HG03460 (cell line): ENCODE results near the gene MAPK12.
"Not testable (repeated sequence)": the region's sequence is repeated elsewhere in the genome, so short reads cannot be mapped to it uniquely, and the experiment has no call there.

ENCODE experiments used
- ATAC-seq: cut with Tn5 transposase; IDR thresholded peaks from one replicate; pipeline ENCODE4 v1.9.1; 2021; ENCODE audit not compliant: unreplicated experiment

The MAPK12 gene

DNA sequence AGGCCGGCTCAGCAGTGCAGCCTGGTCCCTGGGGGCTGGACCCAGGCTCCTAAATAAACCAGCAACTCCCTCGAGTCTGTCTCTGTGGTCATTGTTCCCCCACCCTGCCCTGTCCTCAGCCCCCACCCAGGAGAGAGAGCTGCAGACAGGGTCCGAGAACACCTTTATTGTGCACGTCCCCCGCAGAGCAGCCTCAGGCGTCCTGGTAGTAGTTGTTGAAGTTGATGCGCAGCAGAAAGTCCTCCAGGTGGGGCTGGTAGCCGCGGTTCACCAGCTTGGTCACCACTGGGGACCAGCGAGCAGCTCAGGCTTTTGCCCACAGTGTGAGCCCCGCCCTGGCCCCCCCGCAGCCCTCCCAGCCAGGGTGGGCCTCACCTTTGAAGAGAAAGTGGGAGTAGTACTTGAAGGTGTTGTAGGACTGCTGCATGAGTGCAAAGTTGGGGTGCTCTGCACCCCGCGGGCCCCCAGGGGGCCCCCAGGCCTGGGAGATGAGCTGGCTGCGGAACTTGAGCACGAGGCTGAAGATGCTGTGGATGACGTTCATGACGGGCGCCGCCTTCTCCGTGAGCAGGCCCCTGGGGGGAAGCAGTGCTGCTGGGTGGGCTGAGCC, 43.8 kb downstream of the MAPK12 start:
- ATAC-seq = no peak

DNA sequence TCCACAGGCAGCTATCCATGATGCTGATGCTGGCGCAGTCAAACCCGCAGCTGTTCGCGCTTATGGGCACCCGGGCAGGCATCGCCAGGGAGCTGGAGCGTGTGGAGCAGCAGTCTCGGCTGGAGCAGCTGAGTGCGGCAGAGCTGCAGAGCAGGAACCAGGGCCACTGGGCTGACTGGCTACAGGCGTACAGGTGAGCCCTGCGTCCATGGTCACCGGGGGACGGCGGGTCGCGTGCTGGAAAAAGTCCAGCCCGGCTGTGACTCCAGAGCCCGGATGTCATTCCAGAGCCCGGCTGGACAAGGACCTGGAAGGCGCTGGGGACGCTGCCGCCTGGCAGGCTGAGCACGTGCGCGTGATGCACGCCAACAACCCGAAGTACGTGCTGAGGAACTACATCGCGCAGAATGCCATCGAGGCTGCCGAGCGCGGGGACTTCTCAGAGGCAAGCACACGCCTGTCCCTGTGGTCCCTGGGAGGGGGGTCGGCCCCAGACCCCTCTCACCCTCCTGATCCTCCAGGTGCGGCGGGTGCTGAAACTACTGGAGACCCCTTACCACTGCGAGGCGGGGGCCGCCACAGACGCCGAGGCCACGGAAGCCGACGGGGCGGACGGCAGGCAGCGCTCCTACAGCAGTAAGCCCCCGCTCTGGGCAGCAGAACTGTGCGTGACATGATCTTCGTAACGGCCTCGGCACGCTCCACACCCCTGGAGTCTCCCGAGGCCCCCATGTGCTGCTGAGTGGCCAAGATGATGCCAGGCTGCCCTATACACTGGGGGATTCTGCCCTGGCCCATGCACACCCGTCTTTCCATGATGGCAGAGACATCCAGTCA, 44.6 kb downstream of the MAPK12 start:
- ATAC-seq = no peak

DNA sequence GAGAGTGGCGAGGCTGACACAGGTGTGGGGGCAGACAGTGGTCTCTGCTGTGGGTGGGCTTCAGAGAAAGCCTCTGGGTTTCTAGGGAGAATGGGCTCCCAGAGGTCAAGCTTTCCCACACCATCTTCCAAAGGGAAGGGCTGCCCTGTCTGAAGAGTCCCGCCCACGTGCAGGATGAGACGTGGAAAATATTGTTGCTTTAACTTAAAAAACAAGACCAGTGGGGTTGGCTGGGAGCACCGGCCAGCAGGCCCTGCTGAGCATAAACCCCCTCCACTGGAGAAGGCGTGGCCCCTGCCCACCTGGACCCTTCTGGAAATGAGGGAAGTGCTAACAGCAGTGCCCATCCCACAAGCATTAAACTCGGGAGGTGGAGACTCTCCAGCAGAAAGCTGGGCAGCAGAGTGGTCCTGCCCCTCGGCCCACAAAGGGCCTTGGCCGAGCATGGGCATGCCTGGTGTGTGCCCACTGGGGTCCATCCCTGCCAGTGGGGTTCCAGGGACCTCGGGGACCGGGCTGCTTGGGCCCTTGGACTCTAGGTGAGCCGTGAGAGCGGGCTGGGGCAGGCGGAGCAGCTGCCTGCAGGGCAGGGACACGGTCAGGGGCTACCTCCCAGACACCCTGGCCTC, 45.3 kb downstream of the MAPK12 start:
- no peak for ATAC-seq

DNA sequence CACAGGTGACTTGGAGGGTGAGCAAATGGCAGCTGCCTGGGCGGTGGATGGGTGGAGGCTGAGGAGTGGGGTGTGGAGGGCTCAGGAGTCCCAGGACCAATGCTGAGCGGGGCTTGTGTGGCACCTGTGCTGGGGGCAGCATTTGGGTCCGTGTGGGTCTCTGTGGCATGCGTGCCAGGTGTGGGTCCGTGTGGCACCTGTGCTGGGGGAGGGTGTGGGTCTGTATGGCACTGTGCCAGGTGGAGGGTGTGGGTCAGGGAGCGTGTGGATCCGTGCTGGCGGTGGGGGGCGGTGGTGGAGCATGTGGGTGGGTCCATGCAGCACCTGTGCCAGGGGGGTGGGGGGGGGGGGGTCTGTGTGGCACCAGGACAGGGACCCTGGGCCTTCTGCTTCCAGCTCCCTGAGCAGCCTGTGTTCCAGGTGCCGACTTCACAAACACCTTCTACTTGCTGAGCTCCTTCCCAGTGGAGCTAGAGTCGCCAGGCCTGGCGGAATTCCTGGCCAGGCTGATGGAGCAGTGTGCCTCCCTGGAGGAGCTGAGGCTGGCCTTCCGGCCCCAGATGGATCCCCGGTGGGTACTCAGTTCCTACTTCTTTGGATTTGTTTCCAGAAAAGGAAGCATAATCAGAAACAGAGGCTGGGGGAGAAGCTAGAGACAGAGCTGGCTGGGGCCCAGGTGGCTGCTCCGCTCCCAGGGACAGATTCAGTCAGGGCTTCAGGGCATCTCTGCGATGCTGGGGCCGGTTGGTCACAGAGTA, 46.0 kb downstream of the MAPK12 start:
- ATAC-seq = no peak

DNA sequence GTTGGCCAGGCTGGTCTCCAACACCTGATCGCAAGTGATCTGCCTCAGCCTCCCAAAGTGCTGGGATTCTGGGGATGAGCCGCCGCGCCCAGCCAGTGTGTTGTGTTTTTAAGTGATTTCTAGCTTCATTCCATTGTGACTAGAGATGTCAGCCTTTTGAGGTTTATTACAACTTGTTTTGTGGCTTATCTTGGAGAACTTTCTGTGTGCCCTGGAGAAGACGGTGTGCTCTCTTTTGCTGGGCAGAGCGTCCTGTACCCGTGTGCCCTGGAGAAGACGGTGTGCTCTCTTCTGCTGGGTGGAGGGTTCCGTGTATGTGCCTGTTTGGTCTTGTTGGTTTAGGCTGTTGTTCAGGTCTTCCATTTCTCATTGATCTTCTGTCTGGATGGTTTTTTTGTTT, 48.2 kb downstream of the MAPK12 start:
- no peak for ATAC-seq

DNA sequence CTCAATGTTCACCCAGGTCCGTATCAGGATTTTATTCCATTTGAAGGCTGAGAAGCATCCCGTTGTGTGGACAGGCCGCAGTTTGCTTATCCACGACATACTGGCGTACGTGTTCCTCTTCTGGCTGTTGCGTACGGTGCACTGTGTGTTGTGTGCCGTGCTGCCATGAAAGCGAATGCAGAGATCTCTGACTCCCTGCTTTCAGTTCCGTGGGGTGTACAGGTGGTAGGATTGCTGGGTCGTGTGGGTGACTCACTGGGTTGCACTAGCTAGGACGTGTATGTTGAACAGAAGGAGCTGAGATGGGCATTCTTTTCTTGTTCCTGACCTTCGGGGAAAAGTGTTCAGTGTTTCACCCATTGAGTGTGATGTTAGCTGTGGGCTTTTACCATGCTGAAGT, 50.3 kb downstream of the MAPK12 start:
- ATAC-seq = no peak

DNA sequence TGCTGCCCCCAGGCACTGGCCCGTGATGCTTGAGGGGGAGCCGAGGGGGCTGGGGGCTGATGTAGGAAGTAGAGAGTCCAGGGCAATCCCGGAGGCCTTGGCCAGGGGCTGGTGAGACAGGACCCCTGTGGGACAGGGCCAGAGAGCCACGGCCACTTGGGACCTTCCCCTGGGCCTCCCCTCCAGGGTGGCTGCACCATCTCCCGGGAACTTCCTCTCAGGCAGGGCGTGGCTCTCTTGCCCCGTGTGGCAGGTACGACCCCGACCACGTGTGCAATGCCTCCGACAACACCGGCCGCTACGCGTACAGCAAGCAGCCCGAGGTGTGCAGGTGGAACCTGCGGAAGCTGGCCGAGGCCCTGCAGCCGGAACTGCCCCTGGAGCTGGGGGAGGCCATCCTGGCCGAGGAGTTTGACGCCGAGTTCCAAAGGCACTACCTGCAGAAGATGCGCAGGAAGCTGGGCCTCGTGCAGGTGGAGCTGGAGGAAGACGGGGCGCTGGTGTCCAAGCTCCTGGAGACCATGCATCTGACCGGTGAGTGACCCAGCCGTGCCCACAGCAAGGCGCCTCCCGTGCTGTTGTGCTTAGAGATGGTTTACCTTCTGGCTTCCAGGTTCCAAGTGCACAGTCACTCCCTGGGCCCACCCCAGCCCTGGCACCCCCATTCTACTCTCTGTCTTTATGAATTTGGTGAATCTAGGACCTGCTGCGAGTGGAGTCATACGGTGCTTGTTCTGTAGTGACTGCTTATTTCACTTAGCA, 50.9 kb downstream of the MAPK12 start:
- no peak for ATAC-seq

DNA sequence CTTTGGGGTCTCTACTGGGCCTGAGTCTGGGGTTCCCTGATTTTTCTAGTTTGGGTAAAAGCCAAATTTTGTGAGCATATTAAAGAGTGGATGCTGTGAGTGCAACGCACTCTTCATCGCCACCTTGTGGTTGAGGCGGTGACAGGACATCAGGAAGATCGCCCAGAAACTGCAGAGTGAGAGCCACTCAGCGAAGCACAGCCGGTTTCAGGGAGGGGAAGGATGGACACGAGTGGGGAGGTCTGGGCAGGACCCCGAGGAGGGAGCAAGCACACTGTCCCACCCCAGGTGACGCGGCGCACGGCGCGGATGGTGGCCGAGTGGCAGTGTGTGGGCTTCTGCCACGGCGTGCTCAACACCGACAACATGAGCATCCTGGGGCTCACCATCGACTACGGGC, 51.6 kb downstream of the MAPK12 start:
- no peak for ATAC-seq

DNA sequence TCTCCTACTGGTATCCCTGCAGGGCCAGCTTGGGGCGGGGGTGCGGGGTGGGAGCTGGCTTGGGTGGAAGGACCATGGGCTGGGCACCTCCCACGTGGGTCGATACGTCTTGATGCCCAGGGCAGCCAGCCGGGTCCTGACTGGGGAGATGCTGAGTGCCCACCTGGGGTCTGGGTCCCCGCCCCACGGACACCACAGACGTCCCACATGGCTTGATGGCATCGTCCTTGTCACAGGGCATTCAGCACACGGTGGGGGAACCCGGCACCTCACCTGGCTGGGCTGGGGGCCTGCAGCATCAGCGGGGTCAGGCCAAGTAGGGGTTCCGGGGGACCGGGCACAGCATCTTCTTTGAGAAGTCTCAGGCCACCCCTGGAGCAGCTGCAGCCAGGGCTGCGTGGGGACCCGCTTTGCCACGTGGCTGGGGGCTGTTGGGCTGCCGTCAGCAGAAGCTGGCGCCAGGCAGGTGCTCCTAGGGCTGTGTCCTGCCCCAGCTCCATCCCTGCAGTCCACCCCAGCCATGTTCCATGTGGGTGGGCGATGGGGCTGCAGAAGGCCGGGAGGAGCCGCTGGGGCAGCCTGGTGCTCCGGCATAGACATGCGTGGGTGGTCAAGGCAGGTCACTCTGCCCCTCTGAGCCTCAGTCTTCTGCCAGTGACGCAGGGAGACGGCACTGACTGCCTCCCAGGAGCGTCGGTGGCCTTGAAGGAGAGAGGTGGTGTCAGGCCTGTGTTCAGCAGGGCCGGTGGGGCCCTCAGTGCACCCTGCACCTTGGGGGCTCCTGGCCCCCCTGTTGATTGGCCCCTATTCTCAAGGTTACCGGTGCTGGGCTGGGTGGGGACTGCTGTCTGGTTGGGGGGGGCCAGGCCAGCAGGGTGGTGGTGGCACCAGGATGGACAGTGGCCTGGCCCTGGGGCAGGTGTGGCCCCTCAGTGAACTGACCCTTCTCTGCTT, 52.3 kb downstream of the MAPK12 start:
- no peak for ATAC-seq

DNA sequence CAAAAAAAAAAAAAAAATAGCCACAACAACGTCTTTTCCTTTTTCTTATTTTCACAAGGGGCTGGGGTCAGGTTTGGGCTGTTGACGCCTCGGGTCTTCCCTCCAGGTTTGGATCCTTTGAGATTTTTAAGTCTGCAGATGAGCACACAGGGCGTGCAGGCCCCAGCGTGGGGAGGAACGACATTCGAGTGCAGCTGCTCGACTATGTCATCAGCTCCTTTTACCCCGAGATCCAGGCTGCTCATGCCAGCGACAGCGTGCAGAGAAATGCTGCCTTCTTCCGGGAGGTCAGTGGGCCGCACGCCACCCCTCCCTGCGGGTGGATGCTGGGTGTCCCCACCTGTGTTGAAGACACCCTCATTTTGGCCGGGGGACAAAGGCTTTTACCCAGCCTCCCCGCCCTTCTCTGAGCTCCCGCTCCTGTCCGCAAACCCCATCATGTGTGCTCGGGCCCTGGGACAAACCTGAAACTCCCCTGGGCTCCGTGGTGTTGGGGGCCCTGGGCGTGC, 53.0 kb downstream of the MAPK12 start:
- no peak for ATAC-seq

DNA sequence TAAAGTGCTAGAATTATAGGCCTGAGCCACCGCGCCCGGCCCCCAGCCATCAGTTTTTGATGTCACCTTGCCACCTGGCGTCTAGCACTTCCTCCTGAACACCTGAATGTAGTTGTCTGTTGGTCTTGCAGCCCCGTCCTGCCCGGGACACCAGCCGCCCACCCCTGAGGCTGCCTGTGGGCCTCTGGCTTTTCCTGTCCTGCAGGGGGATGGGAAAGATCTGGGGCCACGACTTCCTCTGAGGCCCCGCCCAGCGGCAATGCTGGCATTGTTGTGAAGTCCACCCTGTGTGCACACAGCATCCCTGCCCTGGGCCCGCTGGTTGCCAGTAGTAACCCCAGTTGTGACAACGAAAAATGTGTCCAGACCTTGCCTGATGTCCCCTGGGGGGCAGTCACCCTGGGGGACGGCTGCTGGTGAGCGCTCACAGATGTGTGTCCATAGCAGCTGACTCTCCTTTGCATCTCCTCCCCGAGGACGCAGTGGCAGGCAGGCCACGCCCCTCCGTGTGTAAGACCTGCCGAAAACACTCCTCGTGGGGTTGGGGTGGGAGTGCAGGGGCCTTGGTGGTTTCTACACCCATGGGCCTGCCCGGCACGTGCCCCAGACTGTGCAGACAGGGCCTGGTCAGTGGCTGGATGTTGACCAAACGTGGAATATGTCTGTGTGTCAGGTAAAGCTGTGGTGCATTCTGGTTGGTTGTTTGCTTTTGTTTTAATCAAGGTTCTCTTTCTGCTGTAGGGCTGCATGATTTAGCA, 53.9 kb downstream of the MAPK12 start:
- ATAC-seq = no peak

DNA sequence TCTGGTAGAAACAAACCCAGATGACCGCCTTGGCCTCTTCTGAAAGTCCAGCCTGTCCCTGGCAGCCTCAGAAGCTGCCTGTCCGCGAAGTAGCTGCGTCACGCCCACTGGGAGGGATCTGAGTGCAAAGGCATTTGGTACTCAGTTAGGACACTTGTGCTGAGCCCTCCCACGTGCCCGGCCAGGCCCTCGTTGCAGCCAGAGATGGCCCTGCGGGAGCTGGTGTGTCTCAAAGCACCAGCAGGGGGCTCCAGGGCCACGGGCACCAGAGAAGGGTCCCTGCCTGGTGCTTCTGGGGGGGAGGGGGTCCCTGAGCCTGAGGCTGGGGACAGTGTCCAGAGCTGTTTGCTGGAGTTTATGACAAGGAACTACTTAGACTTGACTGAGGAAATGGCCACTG, 54.9 kb downstream of the MAPK12 start:
- ATAC-seq = no peak

DNA sequence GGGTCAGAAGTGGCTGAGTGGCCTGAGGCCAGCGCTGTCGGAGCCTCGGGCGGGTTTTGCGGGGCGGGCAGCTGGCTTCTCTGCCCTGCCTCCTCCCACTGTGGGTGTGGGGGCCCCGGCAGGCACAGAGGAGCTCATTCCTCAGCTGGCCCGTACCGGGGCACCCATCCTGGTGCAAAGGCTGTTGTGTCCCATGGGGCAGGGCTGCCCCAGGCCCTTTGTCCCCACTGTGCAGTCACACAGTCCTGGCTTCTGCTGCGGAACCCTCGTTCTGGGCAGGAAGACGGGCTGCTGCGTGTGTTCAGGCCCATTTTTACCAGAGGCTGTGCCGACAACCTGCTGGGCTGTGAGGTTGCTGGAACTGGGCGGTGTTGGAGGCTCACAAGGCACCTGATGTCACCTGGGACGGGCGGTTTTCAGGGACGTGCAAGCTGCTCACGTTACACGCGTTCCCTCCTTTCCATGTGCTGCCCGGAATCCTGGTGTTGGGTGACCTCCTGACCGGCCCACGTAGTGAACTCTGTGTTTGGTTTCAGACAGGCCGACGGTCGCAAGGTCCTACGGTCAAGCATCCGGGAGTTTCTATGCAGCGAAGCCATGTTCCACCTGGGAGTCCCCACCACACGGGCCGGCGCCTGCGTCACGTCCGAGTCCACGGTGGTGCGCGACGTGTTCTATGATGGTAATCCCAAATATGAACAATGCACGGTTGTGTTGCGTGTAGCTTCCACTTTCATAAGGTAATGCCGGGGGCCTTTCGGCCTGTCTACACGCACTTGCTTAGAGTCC, 55.5 kb downstream of the MAPK12 start:
- no peak for ATAC-seq

DNA sequence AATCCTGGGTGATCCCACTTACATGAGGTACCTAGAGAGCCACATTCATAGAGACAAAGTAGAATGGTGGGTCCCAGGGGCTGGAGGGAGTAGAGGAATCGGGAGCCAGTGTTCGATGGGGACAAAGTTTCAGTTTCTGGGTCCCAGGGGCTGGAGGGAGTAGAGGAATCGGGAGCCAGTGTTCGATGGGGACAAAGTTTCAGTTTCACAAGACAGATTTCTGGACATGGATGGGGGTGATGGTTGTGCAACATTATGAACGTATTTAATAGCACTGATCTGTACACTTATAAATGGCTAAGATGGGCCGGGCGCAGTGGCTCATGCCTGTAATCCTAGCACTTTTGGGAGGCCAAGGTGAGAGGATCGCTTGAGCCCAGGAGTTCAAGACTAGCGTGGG, 56.5 kb downstream of the MAPK12 start:
- ATAC-seq = not testable (repeated sequence)

DNA sequence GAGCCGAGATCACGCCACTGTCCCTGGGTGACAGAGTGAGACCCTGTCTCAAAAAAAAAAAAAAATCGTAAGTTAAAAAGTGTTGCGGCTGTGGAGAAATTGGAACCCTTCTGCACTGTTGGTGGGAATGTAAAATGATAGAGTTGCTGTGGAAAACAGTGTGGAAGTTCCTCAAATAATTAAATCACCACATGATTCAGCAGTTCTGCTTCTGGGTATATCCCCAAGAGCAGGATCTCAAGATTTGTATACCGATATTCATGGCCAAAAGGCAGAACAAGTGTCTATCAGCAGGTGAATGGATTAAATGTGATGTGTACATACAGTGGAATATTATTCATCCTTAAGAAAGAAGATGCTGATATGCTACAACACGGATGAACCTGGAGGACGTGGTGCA, 56.9 kb downstream of the MAPK12 start:
- no peak for ATAC-seq

DNA sequence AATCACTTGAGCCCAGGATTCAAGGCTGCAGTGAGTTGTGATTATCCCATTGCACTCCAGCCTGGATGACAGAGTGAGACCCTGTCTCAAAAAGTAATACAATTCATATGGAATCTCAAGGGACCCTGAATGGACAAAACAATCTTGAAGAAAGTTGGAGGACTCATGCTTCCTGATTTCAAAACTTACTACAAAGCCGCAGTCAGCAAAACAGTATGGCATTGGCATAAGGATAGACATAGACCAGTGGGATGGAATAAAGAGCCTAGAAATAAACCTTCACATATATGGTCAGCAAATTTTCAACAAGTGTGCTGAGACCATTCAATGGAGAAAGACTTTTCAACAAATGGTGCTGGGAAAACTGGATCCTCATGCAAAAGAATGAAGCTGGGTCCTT, 58.2 kb downstream of the MAPK12 start:
- ATAC-seq = no peak
